A549 treated with ZK216348 at 1 μM for 4 hours (cell line): Measurements from ENCODE around the gene KIF14. TPM values are rescaled to one million over a fixed set of nuclear protein-coding genes. Genes with fewer than 3 reads are reported as not detected.

Experiments used
- total RNA-seq: library from RNA; stranded (reverse); fragments of 200-300 nt; extraction: Qiagen RNA extraction; gene quantifications from 5 replicates; pipeline ENCODE4 v1.2.3, GENCODE V29; 2022; ENCODE audit warnings: low read depth

Gene KIF14
- 5.6 to 12.7 TPM (median 10.9 TPM) in 5 replicates for total RNA-seq

GRCh38 chr1:200620273-200621131 lies at the start of gene KIF14:
Gene KIF14, minus strand, starts transcription at chr1:200620751. Its CDS starts 2,028 bp downstream, at chr1:200618723.

GRCh38 chr1:200669314-200670241 lies 49.0 kb upstream of the KIF14 start, which contains the start of gene DDX59:
Gene DDX59, minus strand, starts transcription at chr1:200669907. Its CDS starts 3,167 bp downstream, at chr1:200666740.

Other genes starting within 250 kb of the KIF14 start
- gene ZNF281, start 210.7 kb downstream of the KIF14 start, total RNA-seq = 34.8 to 45.9 TPM (median 43.1 TPM) in 5 replicates
- 13.2 to 23.6 TPM (median 13.7 TPM) in 5 replicates for gene DDX59, start 49.2 kb upstream of the KIF14 start, total RNA-seq
- 15.3 to 25.0 TPM (median 22.8 TPM) in 5 replicates for gene CAMSAP2, start 118.1 kb upstream of the KIF14 start, total RNA-seq